Erythroblast (primary cell): ENCODE data around the gene HDAC4.

Source experiments
- GATA1 ChIP-seq: IDR thresholded peaks from 2 replicates; pipeline ENCODE4 v1.6.1; 2011; ENCODE audit warnings: low read depth, mild to moderate bottlenecking, control low read depth, low read length, moderate library complexity
- POLR2A ChIP-seq: IDR thresholded peaks from 2 replicates; pipeline ENCODE4 v1.6.1; 2011; ENCODE audit warnings: mild to moderate bottlenecking, low read length

DNA sequence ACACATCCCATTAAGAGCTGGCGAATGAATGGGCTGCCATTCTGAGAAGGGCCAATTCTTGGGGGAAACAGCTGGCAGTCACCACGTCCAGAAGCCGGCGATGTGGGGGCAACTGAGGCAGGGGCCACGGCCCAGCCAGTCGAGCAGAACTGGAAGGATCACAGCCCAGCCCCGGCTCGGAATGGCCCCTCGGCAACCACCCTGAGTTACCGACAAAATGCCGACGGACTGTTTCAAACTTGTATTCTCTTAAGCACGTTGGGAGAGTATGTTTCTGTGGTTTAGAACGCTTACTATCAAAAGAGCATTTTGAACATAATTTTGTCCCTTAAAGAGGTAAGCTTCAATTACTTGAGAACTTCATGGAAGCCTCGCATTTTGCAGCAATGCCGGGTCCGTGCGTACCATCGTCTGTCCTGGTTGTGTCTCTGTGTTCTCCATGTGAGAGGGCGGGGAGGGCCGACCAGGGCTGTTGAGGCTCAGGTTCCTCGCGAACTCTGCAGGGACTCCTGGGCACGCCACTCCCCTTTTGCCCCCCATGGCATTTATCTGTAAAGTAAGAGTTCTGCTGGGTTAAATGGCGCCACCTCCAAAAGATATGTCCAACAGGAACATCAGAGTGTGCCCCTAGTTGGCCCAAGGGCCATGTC lies 397.1 kb downstream of the HDAC4 start:
- no peak for TF ChIP-seq POLR2A
- TF ChIP-seq GATA1: no peak
